ENCODE measurements around the gene LGR4. TPM values are rescaled to one million over a fixed set of nuclear protein-coding genes. Genes with fewer than 3 reads are reported as not detected.

Gene LGR4
- total RNA-seq, 1 experiment from 2014 or later = 7.1 TPM

- DNase-seq (ENCODE audit: low read depth, low spot score) (no peak), ATAC-seq (no peak)
- ChIA-PET CTCF (no interaction called here), POLR2A (no interaction called here), RAD21 (ENCODE audit: low non-redundant PET in 1 of 2, low total read pairs in 2 of 2, uncharacterized antibody in 2 of 2, unreplicated experiment in 2 of 2) (no interaction called here)
- no peak overlapping the region for H2AFZ ChIP-seq (ENCODE audit: low read depth, low read length, poor library complexity, severe bottlenecking)
- H3K4me3 ChIP-seq (replicated peaks in 1 of 2; ENCODE audit: low read depth in 1 of 2, low read length in 2 of 2) = no peak overlapping the region
- no peak overlapping the region for H3K9ac ChIP-seq (ENCODE audit: low read length)
- no peaks in the 10 kb centered on the region for H4K20me1 ChIP-seq (ENCODE audit: insufficient read depth)
- H3K9me3 ChIP-seq (ENCODE audit: control insufficient read depth in 1 of 2, insufficient read depth in 1 of 2, low read depth in 1 of 2, low read length in 2 of 2) = no peaks in the 10 kb centered on the region
- H3K79me2 ChIP-seq (ENCODE audit: insufficient read depth, low read length) = no peaks in the 10 kb centered on the region
- no TSS peak for BruUV-seq (replicated peaks)
- H3K4me1 ChIP-seq (ENCODE audit: control insufficient read depth in 1 of 2, insufficient read depth in 2 of 2, low read length in 2 of 2) = no peaks in the 10 kb centered on the region
- no peak for TF ChIP-seq REST (IDR thresholded peaks at IDR 0.05; ENCODE audit: low read depth)
- no peak for TF ChIP-seq SRF (IDR thresholded peaks at IDR 0.05; ENCODE audit: low read depth)
- no peak for TF ChIP-seq YY1 (IDR thresholded peaks at IDR 0.05; ENCODE audit: extremely low read depth, insufficient replicate concordance, low read depth, low read length)
- TF ChIP-seq, protein P1, sequence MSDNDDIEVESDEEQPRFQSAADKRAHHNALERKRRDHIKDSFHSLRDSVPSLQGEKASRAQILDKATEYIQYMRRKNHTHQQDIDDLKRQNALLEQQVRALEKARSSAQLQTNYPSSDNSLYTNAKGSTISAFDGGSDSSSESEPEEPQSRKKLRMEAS (IDR thresholded peaks at IDR 0.05) = no peak
- no peak for TF ChIP-seq TCF7L2 (IDR thresholded peaks at IDR 0.05; ENCODE audit: borderline replicate concordance, extremely low read depth, insufficient read depth, insufficient read length)
- no peak for TF ChIP-seq ZFX (IDR thresholded peaks at IDR 0.05)
- no peak for TF ChIP-seq ZBTB33 (IDR thresholded peaks at IDR 0.05; ENCODE audit: extremely low read depth, insufficient replicate concordance, low read length)
- TF ChIP-seq, protein P2, sequence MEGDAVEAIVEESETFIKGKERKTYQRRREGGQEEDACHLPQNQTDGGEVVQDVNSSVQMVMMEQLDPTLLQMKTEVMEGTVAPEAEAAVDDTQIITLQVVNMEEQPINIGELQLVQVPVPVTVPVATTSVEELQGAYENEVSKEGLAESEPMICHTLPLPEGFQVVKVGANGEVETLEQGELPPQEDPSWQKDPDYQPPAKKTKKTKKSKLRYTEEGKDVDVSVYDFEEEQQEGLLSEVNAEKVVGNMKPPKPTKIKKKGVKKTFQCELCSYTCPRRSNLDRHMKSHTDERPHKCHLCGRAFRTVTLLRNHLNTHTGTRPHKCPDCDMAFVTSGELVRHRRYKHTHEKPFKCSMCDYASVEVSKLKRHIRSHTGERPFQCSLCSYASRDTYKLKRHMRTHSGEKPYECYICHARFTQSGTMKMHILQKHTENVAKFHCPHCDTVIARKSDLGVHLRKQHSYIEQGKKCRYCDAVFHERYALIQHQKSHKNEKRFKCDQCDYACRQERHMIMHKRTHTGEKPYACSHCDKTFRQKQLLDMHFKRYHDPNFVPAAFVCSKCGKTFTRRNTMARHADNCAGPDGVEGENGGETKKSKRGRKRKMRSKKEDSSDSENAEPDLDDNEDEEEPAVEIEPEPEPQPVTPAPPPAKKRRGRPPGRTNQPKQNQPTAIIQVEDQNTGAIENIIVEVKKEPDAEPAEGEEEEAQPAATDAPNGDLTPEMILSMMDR (IDR thresholded peaks at IDR 0.05 in 2 of 3, conservative IDR thresholded peaks at IDR 0.05 in 1 of 3; ENCODE audit: borderline replicate concordance in 1 of 3, insufficient read depth in 1 of 3, low read depth in 2 of 3, low read length in 2 of 3) = no peak
- TF ChIP-seq EZH2phosphoT487 (IDR thresholded peaks at IDR 0.05; ENCODE audit: borderline replicate concordance) = no peak
- no peak for TF ChIP-seq CBX3 (IDR thresholded peaks at IDR 0.05; ENCODE audit: low read depth)
- no peak for TF ChIP-seq EZH2 (IDR thresholded peaks at IDR 0.05)
- TF ChIP-seq EGR1 (IDR thresholded peaks at IDR 0.05; ENCODE audit: low read depth) = no peak
- no peak for TF ChIP-seq SIN3A (IDR thresholded peaks at IDR 0.05; ENCODE audit: low read depth)
- TF ChIP-seq POLR2AphosphoS5 (IDR thresholded peaks at IDR 0.05; ENCODE audit: low read depth, low read length) = no peak
- no peak for TF ChIP-seq POLR2A (IDR thresholded peaks at IDR 0.05; ENCODE audit: borderline replicate concordance, extremely low read depth, insufficient read depth, insufficient read length)
- no peak for TF ChIP-seq ATF3 (IDR thresholded peaks at IDR 0.05)
- TF ChIP-seq ZNF274 (IDR thresholded peaks at IDR 0.05; ENCODE audit: low read depth, low read length) = no peak
- no peak for TF ChIP-seq RAD21 (IDR thresholded peaks at IDR 0.05; ENCODE audit: low read depth)
- no peak for TF ChIP-seq FOSL1 (IDR thresholded peaks at IDR 0.05; ENCODE audit: low read depth)
- H3K9me2 ChIP-seq (ENCODE audit: insufficient read depth) = no peaks in the 10 kb centered on the region
- no peaks in the 10 kb centered on the region for H3K27me3 ChIP-seq (ENCODE audit: insufficient read depth, low read length)
- intact Hi-C loops (cut with micrococcal nuclease) = no loop called here
- no peak overlapping the region for H3K4me2 ChIP-seq (ENCODE audit: low read length)
- no peaks in the 10 kb centered on the region for H3K36me3 ChIP-seq (ENCODE audit: control insufficient read depth in 1 of 2, insufficient read depth in 2 of 2, low read length in 2 of 2)
- no peak overlapping the region for H3K27ac ChIP-seq (ENCODE audit: low read depth, low read length)
Observed at GRCh38 chr11:27414644-27415043, 57.9 kb downstream of the LGR4 start.
